Neutrophil (primary cell): ENCODE measurements around the gene DUSP1.

ENCODE experiments used
- H3K27ac ChIP-seq: fragments of 200-600 bp; sonication (generic); 2 replicates; pipeline ENCODE4 v1.5.1; 2016; ENCODE audit warnings: mild to moderate bottlenecking, moderate library complexity
- H3K27me3 ChIP-seq: fragments of 200-600 bp; sonication (generic); 2 replicates; pipeline ENCODE4 v1.6.0; 2016; ENCODE audit warnings: mild to moderate bottlenecking
- H3K36me3 ChIP-seq: fragments of 200-600 bp; sonication (generic); 2 replicates; pipeline ENCODE4 v1.5.1; 2017
- H3K4me1 ChIP-seq, 2 experiments: fragments of 200-600 bp in 1 of 2; sonication (generic) in 1 of 2; 1 replicate in 1 of 2; 2 replicates in 1 of 2; pipeline versions ENCODE4 v1.5.1 to v1.6.1; 2013 to 2016; ENCODE audit warnings: low read depth in 1 of 2, low read length in 1 of 2, mild to moderate bottlenecking in 1 of 2, moderate library complexity in 1 of 2; ENCODE audit not compliant: control insufficient read depth in 1 of 2, insufficient read depth in 1 of 2
- H3K4me3 ChIP-seq, 2 experiments: fragments of 200-600 bp in 1 of 2; sonication (generic) in 1 of 2; 1 replicate in 1 of 2; 2 replicates in 1 of 2; pipeline ENCODE4 v1.5.1; 2013 to 2016; ENCODE audit warnings: low read depth in 1 of 2, low read length in 1 of 2, mild to moderate bottlenecking in 1 of 2, moderate library complexity in 1 of 2
- H3K9me3 ChIP-seq: fragments of 200-600 bp; sonication (generic); 2 replicates; pipeline ENCODE4 v1.5.1; 2016
- TF ChIP-seq, protein P1 (sequence below): fragments of 200-600 bp; sonication (generic); IDR thresholded peaks from 2 replicates; pipeline ENCODE4 v1.5.1; 2016; ENCODE audit warnings: antibody characterized with exemption

The DUSP1 gene

GRCh38 chr5:172741206-172741582 lies 29.8 kb downstream of the DUSP1 start:
- TF ChIP-seq, protein P1, sequence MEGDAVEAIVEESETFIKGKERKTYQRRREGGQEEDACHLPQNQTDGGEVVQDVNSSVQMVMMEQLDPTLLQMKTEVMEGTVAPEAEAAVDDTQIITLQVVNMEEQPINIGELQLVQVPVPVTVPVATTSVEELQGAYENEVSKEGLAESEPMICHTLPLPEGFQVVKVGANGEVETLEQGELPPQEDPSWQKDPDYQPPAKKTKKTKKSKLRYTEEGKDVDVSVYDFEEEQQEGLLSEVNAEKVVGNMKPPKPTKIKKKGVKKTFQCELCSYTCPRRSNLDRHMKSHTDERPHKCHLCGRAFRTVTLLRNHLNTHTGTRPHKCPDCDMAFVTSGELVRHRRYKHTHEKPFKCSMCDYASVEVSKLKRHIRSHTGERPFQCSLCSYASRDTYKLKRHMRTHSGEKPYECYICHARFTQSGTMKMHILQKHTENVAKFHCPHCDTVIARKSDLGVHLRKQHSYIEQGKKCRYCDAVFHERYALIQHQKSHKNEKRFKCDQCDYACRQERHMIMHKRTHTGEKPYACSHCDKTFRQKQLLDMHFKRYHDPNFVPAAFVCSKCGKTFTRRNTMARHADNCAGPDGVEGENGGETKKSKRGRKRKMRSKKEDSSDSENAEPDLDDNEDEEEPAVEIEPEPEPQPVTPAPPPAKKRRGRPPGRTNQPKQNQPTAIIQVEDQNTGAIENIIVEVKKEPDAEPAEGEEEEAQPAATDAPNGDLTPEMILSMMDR, result no peak
- Histone ChIP-seq H3K4me1 (peaks cover 8 to 10% of the 10 kb centered on the region in 2 experiments), H3K27me3 (no peaks in the 10 kb centered on the region), H3K9me3 (no peaks in the 10 kb centered on the region), H3K36me3 (no peaks in the 10 kb centered on the region), H3K4me3 (no peak overlapping the region), H3K27ac (peak overlapping the region; percentile 53)

GRCh38 chr5:172740428-172741205 lies 30.4 kb downstream of the DUSP1 start:
- H3K4me3 ChIP-seq, result no peak overlapping the region
- H3K9me3 ChIP-seq, result no peaks in the 10 kb centered on the region
- no peaks in the 10 kb centered on the region for H3K27me3 ChIP-seq
- no peaks in the 10 kb centered on the region for H3K36me3 ChIP-seq
- H3K4me1 ChIP-seq, result peaks cover 8 to 10% of the 10 kb centered on the region in 2 experiments
- peak overlapping the region; percentile 53 for H3K27ac ChIP-seq
- TF ChIP-seq, protein P1, result no peak

DNA sequence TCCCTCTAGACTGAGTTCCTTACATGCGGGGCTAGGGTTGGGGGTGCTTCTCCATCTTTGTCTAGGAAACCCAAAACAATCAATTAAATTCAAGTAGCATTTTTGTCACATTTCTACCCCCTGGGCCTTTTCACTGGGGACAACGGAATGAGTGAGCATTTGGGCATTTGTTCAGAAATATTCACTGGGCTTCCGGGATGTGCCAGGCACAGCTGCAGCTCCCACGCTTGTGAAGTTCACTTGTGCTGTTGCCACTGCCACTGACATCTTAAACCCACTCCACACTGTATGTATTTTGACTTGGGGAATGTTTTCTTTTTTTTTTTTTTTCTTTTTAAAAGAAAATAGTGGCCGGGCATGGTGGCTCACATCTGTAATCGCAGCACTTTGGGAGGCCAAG lies 31.6 kb downstream of the DUSP1 start:
- no peaks in the 10 kb centered on the region for H3K36me3 ChIP-seq
- H3K9me3 ChIP-seq, result no peaks in the 10 kb centered on the region
- H3K27ac ChIP-seq, result no peak overlapping the region
- H3K27me3 ChIP-seq, result no peaks in the 10 kb centered on the region
- TF ChIP-seq, protein P1, result no peak
- H3K4me1 ChIP-seq, result peaks cover 8 to 10% of the 10 kb centered on the region in 2 experiments
- no peak overlapping the region for H3K4me3 ChIP-seq

DNA sequence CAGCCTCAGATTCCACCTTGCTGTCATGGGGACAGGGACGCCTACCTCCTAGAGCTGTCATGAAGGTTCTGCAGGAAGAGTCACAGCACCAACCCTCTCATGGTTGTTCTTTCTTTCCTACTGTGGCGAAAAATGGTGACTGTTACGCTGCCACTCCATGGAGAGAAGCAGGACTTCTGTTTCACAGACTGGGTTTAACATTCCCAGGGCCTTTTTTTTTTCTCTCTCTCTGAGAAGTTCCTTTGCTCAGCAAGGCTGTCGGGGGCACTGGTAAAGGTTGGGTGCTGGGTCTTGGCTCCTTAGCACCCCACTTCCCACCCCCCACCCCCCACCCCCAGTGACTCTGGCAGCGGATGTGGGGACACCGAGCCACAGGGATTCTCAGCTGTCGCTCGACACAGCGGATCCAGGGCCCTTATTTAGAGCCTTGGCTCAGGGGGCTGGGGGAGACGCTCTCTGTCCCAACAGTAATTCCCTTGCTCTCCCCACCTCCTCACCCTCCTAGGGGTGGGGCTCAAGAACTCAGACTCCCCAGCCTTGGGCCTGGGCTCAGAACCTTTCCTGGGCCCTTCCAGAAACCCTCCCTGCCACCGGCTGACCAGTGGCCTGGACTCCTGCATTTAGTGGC lies 34.4 kb downstream of the DUSP1 start:
- H3K9me3 ChIP-seq, result no peaks in the 10 kb centered on the region
- peaks cover 11% of the 10 kb centered on the region for H3K27me3 ChIP-seq
- H3K4me3 ChIP-seq, result no peak overlapping the region
- TF ChIP-seq, protein P1, result no peak
- H3K27ac ChIP-seq, result no peak overlapping the region
- H3K36me3 ChIP-seq, result no peaks in the 10 kb centered on the region
- peaks cover 8 to 10% of the 10 kb centered on the region in 2 experiments for H3K4me1 ChIP-seq

DNA sequence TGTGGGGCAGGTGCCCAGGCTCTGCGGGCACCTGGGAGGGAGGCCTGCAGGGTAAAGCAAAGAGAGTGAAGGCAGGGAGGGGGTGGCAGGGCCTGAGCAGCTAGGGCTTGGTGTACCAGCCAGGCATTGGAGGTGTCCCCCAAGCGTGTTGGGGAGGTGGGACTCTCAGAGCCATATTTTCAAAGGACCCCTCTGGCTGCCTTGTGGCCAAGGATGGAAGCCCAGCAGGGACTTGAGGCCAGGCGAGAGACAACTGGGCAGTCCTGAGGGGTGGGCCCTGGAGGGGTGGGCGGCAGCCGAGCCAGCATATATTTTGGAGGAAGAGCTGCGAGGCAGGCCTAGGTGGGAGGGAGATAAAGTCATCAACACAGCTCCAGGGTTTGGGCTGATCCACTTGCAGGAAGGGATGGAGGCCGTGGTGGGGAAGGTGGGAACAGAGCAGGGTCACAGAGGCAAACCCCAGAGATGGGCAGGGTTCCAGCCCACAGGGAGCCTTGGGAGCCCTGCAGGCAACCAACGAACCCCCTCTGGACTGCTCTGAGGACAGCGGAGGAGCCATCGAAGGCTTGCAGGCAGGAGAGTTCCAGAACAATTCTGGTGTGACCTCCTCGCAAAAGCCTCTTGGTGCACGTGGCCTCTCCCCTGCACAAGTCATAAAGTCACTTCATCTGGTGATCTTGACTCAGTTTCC lies 35.7 kb downstream of the DUSP1 start:
- peaks cover 11% of the 10 kb centered on the region for H3K27me3 ChIP-seq
- H3K4me1 ChIP-seq, result peaks cover 2% of the 10 kb centered on the region in 2 experiments
- H3K27ac ChIP-seq, result no peak overlapping the region
- no peaks in the 10 kb centered on the region for H3K36me3 ChIP-seq
- no peak overlapping the region for H3K4me3 ChIP-seq
- TF ChIP-seq, protein P1, result no peak
- H3K9me3 ChIP-seq, result no peaks in the 10 kb centered on the region
